ENCODE results near the gene TOMM40. TPM values are rescaled to one million over a fixed set of nuclear protein-coding genes. Genes with fewer than 3 reads are reported as not detected.
A peak's percentile ranks its signal among the peaks of the same experiment; 100 is the strongest.

The TOMM40 gene
- polyA plus RNA-seq, 3 donors: 38.5 to 53.5 (median 46.5) TPM

DNA sequence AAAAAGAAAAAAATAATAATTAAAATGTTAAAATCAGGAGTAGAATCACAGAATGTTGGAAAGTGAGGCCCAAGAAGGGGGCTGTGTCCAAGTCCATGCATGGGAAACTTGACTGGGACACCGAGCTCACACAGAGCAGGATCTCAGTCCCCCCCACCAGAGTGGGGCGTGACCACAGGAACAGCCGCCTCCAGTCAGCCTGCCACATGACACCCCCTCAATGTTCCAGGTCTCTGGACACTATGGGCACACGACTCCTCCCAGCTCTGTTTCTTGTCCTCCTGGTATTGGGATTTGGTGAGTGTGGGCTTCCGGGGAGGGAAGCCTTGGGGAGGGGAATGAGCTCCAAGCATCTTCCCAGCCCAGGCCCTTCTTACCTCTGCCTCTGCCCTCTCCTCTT lies 57.2 kb downstream of the TOMM40 start:
- DNase-seq (ENCODE audit: extremely low read depth in 1 of 11, low read depth in 9 of 11, low spot score in 4 of 11): no peak

DNA sequence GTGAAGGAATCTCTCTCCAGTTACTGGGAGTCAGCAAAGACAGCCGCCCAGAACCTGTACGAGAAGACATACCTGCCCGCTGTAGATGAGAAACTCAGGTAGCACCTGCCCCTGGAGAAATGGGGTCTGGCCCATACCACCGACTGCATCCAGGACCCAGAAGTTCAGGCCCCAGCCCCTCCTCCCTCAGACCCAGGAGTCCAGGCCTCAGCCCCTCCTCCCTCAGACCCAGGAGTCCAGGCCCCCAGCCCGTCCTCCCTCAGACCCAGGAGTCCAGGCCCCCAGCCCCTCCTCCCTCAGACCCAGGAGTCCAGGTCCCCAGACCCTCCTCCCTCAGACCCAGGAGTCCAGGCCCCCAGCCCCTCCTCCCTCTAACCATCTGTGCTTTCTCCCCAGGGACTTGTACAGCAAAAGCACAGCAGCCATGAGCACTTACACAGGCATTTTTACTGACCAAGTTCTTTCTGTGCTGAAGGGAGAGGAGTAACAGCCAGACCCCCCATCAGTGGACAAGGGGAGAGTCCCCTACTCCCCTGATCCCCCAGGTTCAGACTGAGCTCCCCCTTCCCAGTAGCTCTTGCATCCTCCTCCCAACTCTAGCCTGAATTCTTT lies 57.8 kb downstream of the TOMM40 start:
- no peak for DNase-seq (ENCODE audit: extremely low read depth in 1 of 11, low read depth in 9 of 11, low spot score in 4 of 11)

DNA sequence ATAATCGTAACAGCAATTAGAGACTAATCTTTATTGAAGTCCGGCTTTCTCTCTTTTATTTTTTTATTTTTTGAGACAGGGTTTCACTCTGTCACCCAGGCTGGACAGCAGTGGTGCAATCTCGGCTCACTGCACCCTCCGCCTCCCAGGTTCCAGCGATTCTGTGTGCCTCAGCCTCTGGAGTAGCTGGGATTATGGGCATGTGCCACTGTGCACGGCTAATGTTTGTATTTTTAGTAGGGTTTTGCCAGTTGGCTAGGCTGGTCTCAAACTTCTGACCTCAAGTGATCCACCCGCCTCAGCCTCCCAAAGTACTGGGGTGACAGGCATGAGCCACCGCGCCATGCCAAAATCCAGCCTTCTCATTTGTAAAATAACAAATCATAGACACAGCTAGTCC lies 58.5 kb downstream of the TOMM40 start:
- no peak for DNase-seq (ENCODE audit: extremely low read depth in 1 of 11, low read depth in 9 of 11, low spot score in 4 of 11)

DNA sequence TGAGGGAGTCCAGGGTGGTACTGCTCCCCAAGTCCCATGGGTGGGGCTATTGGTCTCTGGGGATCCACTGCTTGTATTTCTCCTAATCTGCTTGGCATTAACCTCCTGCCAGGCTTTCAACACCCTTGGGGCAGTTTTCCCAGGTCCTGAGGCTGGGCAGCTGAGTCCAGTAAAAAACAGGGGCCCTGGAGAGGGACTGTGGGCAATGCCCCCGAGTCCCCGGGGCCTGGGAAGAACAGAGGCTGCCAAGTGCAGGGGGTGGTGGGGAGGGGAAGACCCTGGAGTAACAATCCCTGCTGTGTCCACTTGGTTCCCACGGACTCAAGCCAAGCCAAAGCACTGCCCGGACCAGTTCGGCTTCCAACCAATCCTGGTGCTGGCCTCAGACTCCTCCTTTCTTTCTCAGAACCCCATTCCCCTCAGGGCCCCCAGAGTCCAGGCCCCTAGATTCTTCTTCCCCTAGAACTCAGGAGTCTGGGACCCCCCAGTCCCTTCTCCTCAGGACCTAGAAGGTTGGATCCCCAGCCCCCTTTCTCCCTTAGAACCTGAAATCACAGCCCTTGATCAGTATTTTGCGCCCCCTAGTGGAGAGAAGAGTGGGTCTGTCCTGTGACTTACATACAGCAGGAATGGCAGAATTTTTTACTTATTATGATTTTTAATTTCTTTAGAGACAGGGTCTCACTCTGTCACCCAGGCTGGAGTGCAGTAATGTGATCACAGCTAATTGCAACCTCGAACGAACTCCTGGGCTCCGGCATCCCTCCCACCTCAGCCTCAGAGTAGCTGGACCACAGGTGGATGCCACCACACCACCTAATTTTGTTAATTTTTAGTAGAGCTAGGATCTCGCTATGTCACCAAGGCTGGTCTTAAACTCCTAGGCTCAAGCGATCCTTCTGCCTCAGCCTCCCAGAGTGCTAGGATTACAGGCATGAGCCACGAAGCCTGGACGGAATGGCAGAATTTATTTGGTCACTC lies 60.4 kb downstream of the TOMM40 start:
- DNase-seq (ENCODE audit: extremely low read depth in 1 of 11, low read depth in 9 of 11, low spot score in 4 of 11): peak; percentile 50 to 82 (median 70)

Other genes with a start within 250 kb of the TOMM40 start
- gene PVR, start 247.3 kb upstream of the TOMM40 start, polyA plus RNA-seq (ENCODE audit: insufficient read length in 3 of 3): 10 to 100 TPM; 31.9 to 37.7 (median 34.1) TPM
- 10 to 100 TPM; 12.3 to 24.0 (median 12.5) TPM for gene CEACAM19, start 219.8 kb upstream of the TOMM40 start, polyA plus RNA-seq (ENCODE audit: insufficient read length in 3 of 3)
- gene CEACAM16, start 192.1 kb upstream of the TOMM40 start, polyA plus RNA-seq (ENCODE audit: insufficient read length in 3 of 3): not detected
- gene BCL3, start 142.5 kb upstream of the TOMM40 start, polyA plus RNA-seq (ENCODE audit: insufficient read length in 3 of 3): 10 to 100 TPM in 1 of 3 donors, 1 to 10 TPM in 2; 4.4 to 14.3 (median 9.0) TPM
- 10 to 100 TPM in 1 of 3 donors, 1 to 10 TPM in 2; 5.4 to 10.1 (median 5.6) TPM for gene CBLC, start 113.4 kb upstream of the TOMM40 start, polyA plus RNA-seq (ENCODE audit: insufficient read length in 3 of 3)
- 100 to 1,000 TPM; 433 to 689 (median 663) TPM for gene BCAM, start 82.2 kb upstream of the TOMM40 start, polyA plus RNA-seq (ENCODE audit: insufficient read length in 3 of 3)
- 100 to 1,000 TPM; 152 to 171 (median 163) TPM for gene NECTIN2, start 45.0 kb upstream of the TOMM40 start, polyA plus RNA-seq (ENCODE audit: insufficient read length in 3 of 3)
- 100 to 1,000 TPM; 280 to 456 (median 412) TPM for gene APOE, start 14.5 kb downstream of the TOMM40 start, polyA plus RNA-seq (ENCODE audit: insufficient read length in 3 of 3)
- 10 to 100 TPM; 11.1 to 13.2 (median 11.4) TPM for gene APOC1, start 23.4 kb downstream of the TOMM40 start, polyA plus RNA-seq (ENCODE audit: insufficient read length in 3 of 3)
- not detected for gene APOC4, start 51.0 kb downstream of the TOMM40 start, polyA plus RNA-seq (ENCODE audit: insufficient read length in 3 of 3)
- gene APOC2, start 54.8 kb downstream of the TOMM40 start, polyA plus RNA-seq (ENCODE audit: insufficient read length in 3 of 3): 10 to 100 TPM; 13.6 to 16.6 (median 13.7) TPM
- gene CLPTM1, start 64.1 kb downstream of the TOMM40 start, polyA plus RNA-seq (ENCODE audit: insufficient read length in 3 of 3): 100 to 1,000 TPM; 113 to 136 (median 125) TPM
- gene RELB, start 110.2 kb downstream of the TOMM40 start, polyA plus RNA-seq (ENCODE audit: insufficient read length in 3 of 3): 1 to 10 TPM; 4.0 to 7.8 (median 6.2) TPM
- 10 to 100 TPM; 65.0 to 86.5 (median 69.1) TPM for gene CLASRP, start 147.8 kb downstream of the TOMM40 start, polyA plus RNA-seq (ENCODE audit: insufficient read length in 3 of 3)
- gene ZNF296, start 185.2 kb downstream of the TOMM40 start, polyA plus RNA-seq (ENCODE audit: insufficient read length in 3 of 3): 1 to 10 TPM in 2 of 3 donors, under 1 TPM in 1; 0.76 to 2.6 (median 1.4) TPM
- gene GEMIN7, start 188.0 kb downstream of the TOMM40 start, polyA plus RNA-seq (ENCODE audit: insufficient read length in 3 of 3): 10 to 100 TPM; 17.8 to 25.9 (median 22.6) TPM
- gene PPP1R37, start 201.9 kb downstream of the TOMM40 start, polyA plus RNA-seq (ENCODE audit: insufficient read length in 3 of 3): 10 to 100 TPM; 23.3 to 39.5 (median 32.4) TPM